ENCODE data around the gene CFAP92.

GRCh38 chr3:129040579-129041300 is 46.9 kb upstream of the CFAP92 start:
- TF ChIP-seq TAF1 (IDR thresholded peaks at IDR 0.05; ENCODE audit: borderline replicate concordance, low read depth, low read length) = no peak
- TF ChIP-seq POLR2A (IDR thresholded peaks at IDR 0.05; ENCODE audit: low read depth, low read length) = no peak

Data from GM12892 (cell line).